PC-3 (cell line): ENCODE results near the gene TUBE1. TPM values are rescaled to one million over a fixed set of nuclear protein-coding genes. Genes with fewer than 3 reads are reported as not detected.

Experiments used
- ATAC-seq: fragments of 200-7000 bp; cut with Tn5 transposase; 2 replicates; pipeline ENCODE4 v1.9.1; 2020; ENCODE audit warnings: mild to moderate bottlenecking, moderate library complexity
- BruUV-seq: library from RNA; stranded (reverse); fragments of 400-500 nt; replicated peaks from 2 replicates; lab custom pipeline; 2021; lab: Mats Ljungman, UMichigan
- CTCF ChIA-PET: fragments of 300-600 bp; sonication (Branson Sonifier 250); formaldehyde crosslinking; loops from one replicate; lab custom pipeline; 2022; ENCODE audit warnings: antibody characterized with exemption; lab: Charles Lee
- POLR2A ChIA-PET: fragments of 300-600 bp; sonication (Branson Sonifier 250); formaldehyde crosslinking; loops from one replicate; lab custom pipeline; 2022; ENCODE audit warnings: antibody characterized with exemption; ENCODE audit not compliant: unreplicated experiment; lab: Charles Lee
- DNase-seq: peaks from one replicate; pipeline ENCODE4 v3.0.0-alpha.2; 2015
- H2AFZ ChIP-seq: fragments of 300-600 bp; sonication (generic); 2 replicates; pipeline ENCODE4 v1.6.0; 2016; ENCODE audit warnings: antibody characterized with exemption, low read length
- H3F3A ChIP-seq: fragments of 300-600 bp; sonication (generic); one replicate; pipeline ENCODE4 v1.6.0; 2017; ENCODE audit warnings: antibody characterized with exemption, low read length, control low read depth, mild to moderate bottlenecking; ENCODE audit not compliant: unreplicated experiment
- H3K27ac ChIP-seq: fragments of 300-600 bp; sonication (generic); 2 replicates; pipeline ENCODE4 v1.5.1; 2016; ENCODE audit warnings: mild to moderate bottlenecking, low read length
- H3K27me3 ChIP-seq: fragments of 300-600 bp; sonication (generic); 2 replicates; pipeline ENCODE4 v1.6.1; 2016; ENCODE audit warnings: low read length, mixed read lengths
- H3K36me3 ChIP-seq: fragments of 300-600 bp; sonication (generic); 2 replicates; pipeline ENCODE4 v1.6.1; 2016; ENCODE audit warnings: low read depth, mixed run types, low read length, mixed read lengths
- H3K4me1 ChIP-seq: fragments of 300-600 bp; sonication (generic); 2 replicates; pipeline ENCODE4 v1.5.1; 2016; ENCODE audit warnings: low read length; ENCODE audit not compliant: insufficient read depth
- H3K4me2 ChIP-seq: fragments of 300-600 bp; sonication (generic); 2 replicates; pipeline ENCODE4 v1.6.0; 2016; ENCODE audit warnings: low read length
- H3K4me3 ChIP-seq: fragments of 300-600 bp; sonication (generic); 2 replicates; pipeline ENCODE4 v1.5.1; 2016; ENCODE audit warnings: mild to moderate bottlenecking, low read length, mixed read lengths
- H3K79me2 ChIP-seq: fragments of 300-600 bp; sonication (generic); 2 replicates; pipeline ENCODE4 v1.6.1; 2017; ENCODE audit warnings: low read length, mixed read lengths
- H3K9ac ChIP-seq: fragments of 300-600 bp; sonication (generic); 2 replicates; pipeline ENCODE4 v1.6.0; 2016; ENCODE audit warnings: mild to moderate bottlenecking, low read length
- H3K9me2 ChIP-seq: fragments of 300-600 bp; sonication (generic); replicated peaks from 2 replicates; pipeline ENCODE4 v1.6.1; 2016; ENCODE audit warnings: mixed run types, low read length, mixed read lengths
- H3K9me3 ChIP-seq: fragments of 300-600 bp; sonication (generic); 2 replicates; pipeline ENCODE4 v1.6.1; 2016; ENCODE audit warnings: low read length, mixed read lengths
- H4K20me1 ChIP-seq: fragments of 300-600 bp; sonication (generic); 2 replicates; pipeline ENCODE4 v1.6.1; 2016; ENCODE audit warnings: low read length, mixed read lengths
- CTCF ChIP-seq: fragments of 300-600 bp; sonication (generic); conservative IDR thresholded peaks from 2 replicates; pipeline ENCODE4 v1.5.1; 2017; ENCODE audit warnings: antibody characterized with exemption, low read depth, mild to moderate bottlenecking, low read length
- EZH2 ChIP-seq: fragments of 300-600 bp; sonication (generic); IDR thresholded peaks from one replicate; pipeline ENCODE4 v1.6.1; 2017; ENCODE audit warnings: antibody characterized with exemption, mild to moderate bottlenecking, low read length; ENCODE audit not compliant: unreplicated experiment
- EZH2phosphoT487 ChIP-seq: fragments of 300-600 bp; sonication (generic); IDR thresholded peaks from 2 replicates; pipeline ENCODE4 v1.6.1; 2018; ENCODE audit warnings: mild to moderate bottlenecking, antibody characterized with exemption, low read length, borderline replicate concordance
- intact Hi-C: fragments of 100-400 bp; cut with micrococcal nuclease; formaldehyde crosslinking; loops from 2 replicates; pipeline ENCODE4 v1.9.0; 2023
- total RNA-seq: library from RNA; depleted of rRNA; stranded (reverse); fragments of >200 nt; gene quantifications from 2 replicates; pipeline ENCODE4 v1.2.3, GENCODE V29; 2014

The TUBE1 gene
- total RNA-seq, 1 experiment from 2014 or later, result 9.5 TPM

GRCh38 chr6:112066606-112067005, 20.7 kb downstream of the TUBE1 start:
- Histone ChIP-seq H3K4me1 (peaks cover 7% of the 10 kb centered on the region; the same call in 1 of the 2 replicates), H3K9me2 (no peaks in the 10 kb centered on the region), H3F3A (no peaks in the 10 kb centered on the region), H3K4me2 (no peak overlapping the region), H4K20me1 (no peaks in the 10 kb centered on the region), H3K79me2 (no peaks in the 10 kb centered on the region), H3K9ac (no peak overlapping the region), H2AFZ (no peak overlapping the region), H3K4me3 (no peak overlapping the region), H3K9me3 (no peaks in the 10 kb centered on the region), H3K27me3 (no peaks in the 10 kb centered on the region), H3K36me3 (peaks cover 3% of the 10 kb centered on the region), H3K27ac (no peak overlapping the region)
- ChIA-PET POLR2A (no interaction called here), CTCF (no interaction called here)
- ATAC-seq (no peak), DNase-seq (no peak)
- BruUV-seq, result no TSS peak
- intact Hi-C loops, result no loop called here
- no peak for TF ChIP-seq CTCF
- TF ChIP-seq EZH2, result no peak
- no peak for TF ChIP-seq EZH2phosphoT487

GRCh38 chr6:112065426-112065986, 21.8 kb downstream of the TUBE1 start:
- ChIA-PET CTCF (interaction anchor here (0.6 kb wide), 1 partner anchor 733 kb away, joined by 3 read pairs; no protein-coding TSS in a partner anchor), POLR2A (no interaction called here)
- Histone ChIP-seq H3K9ac (no peak overlapping the region), H3K9me2 (no peaks in the 10 kb centered on the region), H3K4me1 (peaks cover 10% of the 10 kb centered on the region), H3K79me2 (no peaks in the 10 kb centered on the region), H4K20me1 (no peaks in the 10 kb centered on the region), H2AFZ (no peak overlapping the region), H3F3A (no peaks in the 10 kb centered on the region), H3K4me3 (no peak overlapping the region), H3K36me3 (peaks cover 3% of the 10 kb centered on the region; the same call in 1 of the 2 replicates), H3K27me3 (no peaks in the 10 kb centered on the region), H3K27ac (no peak overlapping the region), H3K9me3 (no peaks in the 10 kb centered on the region), H3K4me2 (no peak overlapping the region)
- intact Hi-C loops, result no loop called here
- TF ChIP-seq EZH2 (no peak), CTCF (no peak), EZH2phosphoT487 (no peak)
- ATAC-seq (peak; percentile 24; the same call in 1 of the 2 replicates), DNase-seq (no peak)
- no TSS peak for BruUV-seq

DNA sequence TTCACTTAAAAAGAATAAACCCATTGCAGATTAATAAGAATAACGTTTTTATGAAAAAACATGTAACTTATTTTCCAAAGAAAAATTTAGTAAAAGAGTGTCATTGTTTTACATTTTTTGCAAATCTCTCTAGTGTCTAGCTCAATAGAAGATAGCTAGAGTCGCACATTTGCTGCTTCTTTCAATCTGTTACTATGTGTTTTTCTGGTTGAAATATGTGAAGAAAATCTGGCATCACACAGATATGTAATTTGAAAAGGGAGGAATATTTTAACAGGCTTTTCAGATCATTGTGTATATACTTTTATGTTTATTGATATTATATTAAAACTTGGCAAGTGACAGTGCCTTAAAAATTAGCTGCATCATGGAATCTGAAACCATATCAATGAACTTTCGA, 24.3 kb downstream of the TUBE1 start:
- Histone ChIP-seq H4K20me1 (no peaks in the 10 kb centered on the region), H3K4me1 (peaks cover 10% of the 10 kb centered on the region), H3K9me2 (no peaks in the 10 kb centered on the region), H3K4me2 (no peak overlapping the region), H3F3A (no peaks in the 10 kb centered on the region), H3K27me3 (no peaks in the 10 kb centered on the region), H3K4me3 (no peak overlapping the region), H3K79me2 (no peaks in the 10 kb centered on the region), H2AFZ (no peak overlapping the region), H3K9me3 (no peaks in the 10 kb centered on the region), H3K36me3 (no peaks in the 10 kb centered on the region), H3K9ac (no peak overlapping the region), H3K27ac (no peak overlapping the region)
- TF ChIP-seq EZH2phosphoT487 (no peak), EZH2 (no peak), CTCF (no peak)
- BruUV-seq, result no TSS peak
- DNase-seq, result no peak
- intact Hi-C loops, result no loop called here
- ChIA-PET POLR2A (no interaction called here), CTCF (no interaction called here)
- no peak for ATAC-seq
